Activated T-helper 1 cell treated with anti-CD3 and anti-CD28 coated beads, Interleukin-12 subunit alpha, Interleukin-12 subunit beta, Interleukin-2, Interleukin-4 antibody, amounts not matched to agents 30 ng/mL and 10 ng/mL and 1 ng/mL, durations not matched to agents 14 hours and 24 hours and 36 hours (primary cell): ENCODE data around the gene SDS. TPM values are rescaled to one million over a fixed set of nuclear protein-coding genes. Genes with fewer than 3 reads are reported as not detected.

Source experiments
- DNase-seq: peaks from one replicate; pipeline ENCODE4 v3.0.0; 2021; ENCODE audit warnings: low spot score
- H3K27ac Mint-ChIP-seq: one replicate; pipeline ENCODE4 v1.8.0; 2021; ENCODE audit warnings: mild to moderate bottlenecking, mixed read lengths
- H3K27me3 Mint-ChIP-seq: one replicate; pipeline ENCODE4 v1.8.0; 2022; ENCODE audit warnings: mild to moderate bottlenecking, moderate library complexity, mixed read lengths; ENCODE audit not compliant: insufficient read depth
- H3K36me3 Mint-ChIP-seq: one replicate; pipeline ENCODE4 v1.8.0; 2021; ENCODE audit warnings: low read depth, mixed read lengths
- H3K4me1 Mint-ChIP-seq: one replicate; pipeline ENCODE4 v1.8.0; 2021; ENCODE audit warnings: low read depth, mixed read lengths
- H3K4me3 Mint-ChIP-seq: one replicate; pipeline ENCODE4 v1.8.0; 2021; ENCODE audit warnings: mild to moderate bottlenecking, moderate library complexity, mixed read lengths
- H3K9me3 Mint-ChIP-seq: one replicate; pipeline ENCODE4 v1.8.0; 2021; ENCODE audit warnings: mixed read lengths
- intact Hi-C: fragments of 100-400 bp; cut with micrococcal nuclease; formaldehyde crosslinking; loops from one replicate; pipeline ENCODE4 v1.15.1; 2024
- total RNA-seq: library from RNA; stranded (reverse); gene quantifications from 2 replicates; pipeline ENCODE4 v1.2.3, GENCODE V29; 2022

The SDS gene
- not detected in 2 replicates for total RNA-seq

DNA sequence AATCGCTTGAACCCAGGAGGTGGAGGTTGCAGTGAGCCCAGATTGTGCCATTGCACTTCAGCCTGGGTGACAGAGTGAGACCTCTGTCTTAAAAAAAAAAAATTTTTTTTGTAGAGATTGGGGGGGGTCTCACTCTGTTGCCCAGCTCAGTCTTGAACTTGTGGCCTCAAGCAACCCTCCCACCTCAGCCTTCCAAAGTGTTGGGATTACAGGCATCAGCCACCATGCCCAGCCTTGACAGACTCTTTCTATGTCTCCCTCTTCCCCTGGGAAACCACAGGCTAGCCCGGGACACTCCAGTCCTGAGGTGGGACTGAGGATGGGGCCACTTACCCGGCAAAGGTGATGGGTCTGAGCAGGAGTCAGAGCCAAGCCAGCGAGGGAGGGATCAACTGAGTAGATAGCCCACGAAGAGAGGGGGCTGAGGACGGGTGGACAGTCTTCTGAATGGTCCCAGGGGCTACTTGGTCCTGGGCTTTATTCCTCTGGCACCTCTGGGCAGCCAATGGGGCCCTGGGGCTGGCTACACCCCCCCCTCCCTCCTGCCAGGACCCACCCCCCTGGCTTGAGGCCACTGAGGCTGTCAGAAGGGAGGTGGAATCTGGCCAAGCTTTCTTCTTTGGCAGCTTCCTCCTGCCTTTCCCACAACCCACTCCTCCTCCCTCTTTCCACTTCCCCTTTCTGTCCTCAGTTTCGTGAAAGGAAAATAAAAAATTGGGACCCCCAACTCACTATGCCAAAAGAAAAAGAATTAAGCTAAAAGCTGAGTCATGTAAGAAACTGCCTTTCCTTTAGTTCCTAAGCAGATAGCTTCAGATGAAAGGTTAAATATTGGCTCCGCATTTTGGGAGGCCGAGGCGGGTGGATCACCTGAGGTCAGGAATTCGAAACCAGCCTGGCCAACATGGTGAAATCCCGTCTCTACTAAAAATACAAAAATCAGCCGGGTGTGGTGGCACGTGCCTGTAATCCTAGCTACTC, at the start of gene SDS:
Gene SDS (minus strand): TSS at position 453 of the 981 bp plus-strand sequence. CDS start 4,179 bp downstream, outside the sequence.
- peaks cover 16% of the 10 kb centered on the region for H3K27me3 Mint-ChIP-seq
- no peaks in the 10 kb centered on the region for H3K4me1 Mint-ChIP-seq
- H3K27ac Mint-ChIP-seq, result no peak within 1 kb of the TSS
- DNase-seq, result no peak
- H3K4me3 Mint-ChIP-seq, result no peak within 1 kb of the TSS
- intact Hi-C loops, result no loop called here
- no peaks in the 10 kb centered on the region for H3K9me3 Mint-ChIP-seq
- no peaks in the 10 kb centered on the region for H3K36me3 Mint-ChIP-seq

DNA sequence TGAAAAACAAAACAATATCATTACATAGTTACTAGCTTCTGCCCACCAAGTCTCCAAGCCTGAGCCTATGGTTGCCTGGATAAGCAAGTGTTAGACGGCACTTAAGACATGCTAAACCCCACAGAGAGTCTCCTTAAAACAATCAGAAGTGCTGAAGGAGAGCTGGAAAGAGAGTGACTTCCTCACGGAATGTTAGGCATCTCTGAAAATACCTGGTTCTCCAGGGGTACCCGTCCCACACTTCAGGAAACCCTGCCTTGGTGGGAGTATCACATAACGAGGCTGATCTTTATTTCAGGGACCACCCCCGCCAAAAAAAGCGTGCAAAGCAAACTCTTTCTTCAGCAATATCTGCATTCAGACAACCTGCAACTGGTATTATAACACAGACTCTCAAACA, 49.6 kb upstream of the SDS start:
- intact Hi-C loops, result no loop called here
- no peaks in the 10 kb centered on the region for H3K36me3 Mint-ChIP-seq
- no peak overlapping the region for H3K4me3 Mint-ChIP-seq
- no peaks in the 10 kb centered on the region for H3K4me1 Mint-ChIP-seq
- no peaks in the 10 kb centered on the region for H3K9me3 Mint-ChIP-seq
- H3K27me3 Mint-ChIP-seq, result peaks cover 8% of the 10 kb centered on the region
- DNase-seq, result no peak
- H3K27ac Mint-ChIP-seq, result no peak overlapping the region

DNA sequence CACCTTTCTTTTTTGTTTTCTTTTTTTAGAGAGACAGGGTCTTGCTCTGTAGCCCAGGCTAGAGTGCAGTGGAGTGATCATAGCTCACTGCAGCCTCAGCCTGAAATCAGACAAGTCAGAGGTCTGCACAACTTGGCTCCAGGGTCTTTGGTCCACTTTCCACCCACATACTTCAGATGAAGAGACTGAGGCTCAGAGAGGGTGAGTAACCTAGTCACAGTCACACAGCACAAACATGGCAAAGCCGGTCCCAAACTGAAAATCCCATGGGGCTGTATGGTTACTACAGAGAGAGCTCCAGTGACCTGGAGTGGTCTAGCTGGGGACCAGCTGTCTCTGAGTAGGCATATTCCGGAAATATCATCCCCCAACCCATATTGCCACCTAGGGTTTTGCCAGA, 48.8 kb upstream of the SDS start:
- intact Hi-C loops, result no loop called here
- peaks cover 8% of the 10 kb centered on the region for H3K27me3 Mint-ChIP-seq
- no peak for DNase-seq
- H3K4me3 Mint-ChIP-seq, result no peak overlapping the region
- no peaks in the 10 kb centered on the region for H3K36me3 Mint-ChIP-seq
- no peaks in the 10 kb centered on the region for H3K4me1 Mint-ChIP-seq
- H3K9me3 Mint-ChIP-seq, result no peaks in the 10 kb centered on the region
- no peak overlapping the region for H3K27ac Mint-ChIP-seq

DNA sequence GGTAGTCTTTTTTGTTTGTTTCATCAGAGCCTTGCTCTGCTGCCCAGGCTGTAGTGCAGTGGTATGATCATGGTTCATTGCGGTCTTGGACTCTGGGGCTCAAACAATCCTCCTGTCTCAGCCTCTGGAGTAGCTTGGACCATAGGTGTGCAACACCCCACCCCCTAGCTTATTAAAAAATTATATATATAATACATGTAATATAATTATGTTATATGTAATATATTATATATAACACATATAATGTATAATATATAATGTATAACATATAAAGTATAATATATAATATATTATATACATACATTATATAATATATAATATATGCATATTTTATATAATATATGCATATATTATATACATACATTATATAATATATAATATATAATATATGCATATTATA, 46.2 kb upstream of the SDS start:
- peaks cover 8% of the 10 kb centered on the region for H3K27me3 Mint-ChIP-seq
- H3K4me3 Mint-ChIP-seq, result no peak overlapping the region
- no peak for DNase-seq
- no peak overlapping the region for H3K27ac Mint-ChIP-seq
- no peaks in the 10 kb centered on the region for H3K4me1 Mint-ChIP-seq
- no peaks in the 10 kb centered on the region for H3K36me3 Mint-ChIP-seq
- intact Hi-C loops, result no loop called here
- H3K9me3 Mint-ChIP-seq, result peaks cover 6% of the 10 kb centered on the region

DNA sequence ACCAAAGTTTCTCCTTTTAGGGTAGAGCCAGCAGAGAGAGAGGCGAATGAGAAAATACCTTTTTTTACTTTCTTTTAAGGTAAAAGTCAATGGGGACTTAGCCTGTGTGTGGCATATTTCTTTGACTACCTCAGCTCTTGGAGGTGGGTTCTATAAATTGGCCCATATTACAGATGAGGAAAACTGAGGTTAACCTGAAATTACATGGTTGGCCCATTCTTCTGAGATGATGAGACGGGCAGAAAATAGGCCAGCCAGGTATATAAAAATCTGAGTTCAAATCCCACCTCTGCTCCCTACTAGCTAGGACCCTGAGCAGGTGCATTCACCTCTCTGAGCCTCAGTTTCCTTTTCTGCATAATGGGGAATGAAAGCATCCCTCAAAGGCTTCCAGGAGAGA, 45.6 kb upstream of the SDS start:
- Mint-ChIP-seq H3K9me3 (peaks cover 6% of the 10 kb centered on the region), H3K36me3 (no peaks in the 10 kb centered on the region), H3K27me3 (peaks cover 8% of the 10 kb centered on the region), H3K4me3 (no peak overlapping the region), H3K27ac (no peak overlapping the region), H3K4me1 (no peaks in the 10 kb centered on the region)
- intact Hi-C loops, result no loop called here
- no peak for DNase-seq

DNA sequence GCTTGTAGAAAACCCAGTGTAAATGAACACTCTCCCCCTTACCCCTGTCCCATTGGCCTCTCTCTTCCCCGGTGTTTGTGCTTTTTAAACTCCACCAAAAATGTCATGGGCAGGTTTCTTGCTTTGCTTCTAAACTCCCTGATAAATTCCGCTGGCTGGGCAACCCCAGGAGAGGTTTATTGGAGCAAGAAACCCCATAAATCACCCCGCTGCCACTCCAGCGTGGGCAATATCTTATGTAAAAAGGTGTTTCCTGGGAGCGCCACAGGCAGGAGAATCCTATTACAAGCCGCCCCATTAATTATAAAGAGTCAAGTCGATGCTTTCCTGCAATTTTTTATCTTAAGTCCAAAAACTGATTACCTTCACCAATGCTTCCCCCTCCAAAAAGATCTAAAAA, 45.2 kb upstream of the SDS start:
- peaks cover 6% of the 10 kb centered on the region for H3K9me3 Mint-ChIP-seq
- DNase-seq, result no peak
- H3K4me3 Mint-ChIP-seq, result no peak overlapping the region
- no peaks in the 10 kb centered on the region for H3K36me3 Mint-ChIP-seq
- no peaks in the 10 kb centered on the region for H3K4me1 Mint-ChIP-seq
- no peak overlapping the region for H3K27ac Mint-ChIP-seq
- intact Hi-C loops, result no loop called here
- peaks cover 8% of the 10 kb centered on the region for H3K27me3 Mint-ChIP-seq

GRCh38 chr12:113445544-113446171, 42.0 kb upstream of the SDS start:
- H3K27ac Mint-ChIP-seq, result no peak overlapping the region
- DNase-seq, result no peak
- peaks cover 6% of the 10 kb centered on the region for H3K9me3 Mint-ChIP-seq
- no peak overlapping the region for H3K4me3 Mint-ChIP-seq
- intact Hi-C loops, result no loop called here
- no peaks in the 10 kb centered on the region for H3K36me3 Mint-ChIP-seq
- H3K4me1 Mint-ChIP-seq, result no peaks in the 10 kb centered on the region
- peaks cover 8% of the 10 kb centered on the region for H3K27me3 Mint-ChIP-seq

DNA sequence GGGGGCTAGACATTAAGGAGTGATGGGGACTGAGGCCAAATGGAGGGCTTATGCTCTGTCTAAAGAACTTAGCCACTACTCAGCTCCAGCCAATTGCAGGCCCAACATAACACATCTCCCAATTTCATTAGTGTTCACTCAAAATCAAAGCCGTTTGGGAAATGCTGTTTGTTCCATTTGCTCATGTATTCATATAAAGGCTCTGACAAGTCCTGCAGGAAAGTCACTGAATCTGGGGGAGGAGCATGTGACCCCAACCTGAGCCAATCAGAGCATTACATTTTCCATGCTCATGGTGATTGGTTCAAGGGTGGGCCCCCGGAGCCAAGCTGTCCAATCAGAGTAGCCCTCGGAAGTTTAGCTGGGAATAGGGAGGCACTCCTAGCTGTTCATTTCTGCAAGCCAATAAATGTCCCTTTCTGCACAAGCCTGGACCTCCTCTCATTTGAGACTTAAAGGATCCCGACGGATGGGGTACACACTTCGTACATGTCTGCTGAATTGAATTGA, 39.4 kb upstream of the SDS start:
- Mint-ChIP-seq H3K9me3 (peaks cover 6% of the 10 kb centered on the region), H3K27me3 (no peaks in the 10 kb centered on the region), H3K4me3 (no peak overlapping the region), H3K27ac (no peak overlapping the region), H3K4me1 (no peaks in the 10 kb centered on the region), H3K36me3 (no peaks in the 10 kb centered on the region)
- intact Hi-C loops, result no loop called here
- DNase-seq, result no peak

DNA sequence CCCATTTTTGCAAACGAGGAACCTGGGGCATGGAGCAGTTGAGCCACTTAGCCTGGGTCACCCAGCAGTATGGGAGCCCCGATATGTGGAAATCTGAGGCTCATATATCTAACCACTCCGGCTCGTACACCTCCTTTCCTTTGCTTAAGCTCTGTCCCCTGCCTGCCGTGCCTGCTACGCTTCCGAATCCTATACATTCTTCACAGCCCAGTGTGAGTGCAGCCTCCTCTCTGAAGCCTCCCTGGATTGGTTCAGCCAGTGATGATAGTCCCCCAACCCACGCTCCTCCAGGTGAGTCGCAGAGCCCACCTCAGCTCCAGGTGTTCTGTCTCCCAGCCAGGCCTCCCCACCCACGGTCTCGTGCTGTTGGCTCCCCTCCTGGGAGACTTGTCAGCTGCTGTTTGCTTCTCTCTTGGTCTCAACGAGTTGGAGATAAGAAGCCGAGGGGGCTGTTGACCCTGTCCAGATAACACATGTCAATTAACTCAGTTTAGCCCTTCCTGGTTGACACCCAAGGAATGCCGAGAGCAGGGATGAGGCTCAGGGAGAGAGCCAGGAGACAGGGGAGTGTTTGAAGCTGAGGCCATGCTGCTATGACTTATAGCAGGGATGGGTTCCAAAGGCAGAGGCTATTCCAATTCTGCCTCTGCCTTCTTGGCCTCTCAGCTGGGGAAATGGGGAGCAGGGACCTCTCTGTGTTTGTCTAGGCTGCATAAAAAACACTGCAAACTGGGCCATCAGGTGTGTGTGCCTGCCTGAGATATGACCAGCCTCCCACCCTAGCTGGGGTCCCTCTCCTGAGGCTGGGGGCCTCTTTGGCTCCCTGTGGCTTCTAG, 37.5 kb upstream of the SDS start:
- Mint-ChIP-seq H3K27ac (no peak overlapping the region), H3K27me3 (no peaks in the 10 kb centered on the region), H3K36me3 (no peaks in the 10 kb centered on the region)

DNA sequence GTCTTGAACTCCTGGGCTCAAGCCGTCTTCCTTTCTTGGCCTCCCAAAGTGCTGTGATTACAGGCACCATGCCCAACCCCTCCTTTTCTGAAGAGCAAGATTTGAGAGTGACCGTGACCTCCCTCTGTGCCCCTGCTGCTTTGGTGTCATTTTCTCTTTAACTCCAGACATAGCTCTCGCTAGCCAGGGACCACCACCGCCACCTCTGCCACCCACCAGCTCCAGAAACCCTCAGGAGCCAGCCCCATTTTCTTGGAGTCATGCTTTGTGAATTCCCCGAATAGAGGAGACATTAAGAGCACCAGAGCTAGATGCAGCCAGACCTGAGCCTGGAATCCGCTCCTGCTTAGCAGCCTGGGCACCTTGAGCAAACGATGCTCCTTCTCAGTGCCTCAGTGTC, 36.6 kb upstream of the SDS start:
- no peak for DNase-seq
- no peak overlapping the region for H3K27ac Mint-ChIP-seq
- no peak overlapping the region for H3K4me3 Mint-ChIP-seq
- H3K4me1 Mint-ChIP-seq, result no peaks in the 10 kb centered on the region
- intact Hi-C loops, result no loop called here
- no peaks in the 10 kb centered on the region for H3K36me3 Mint-ChIP-seq
- no peaks in the 10 kb centered on the region for H3K27me3 Mint-ChIP-seq
- peaks cover 4% of the 10 kb centered on the region for H3K9me3 Mint-ChIP-seq

More for the DNA sequence above, 37.5 kb upstream of the SDS start:
- peaks cover 6% of the 10 kb centered on the region for H3K9me3 Mint-ChIP-seq
- no peak overlapping the region for H3K4me3 Mint-ChIP-seq
- DNase-seq, result no peak
- intact Hi-C loops, result no loop called here
- no peaks in the 10 kb centered on the region for H3K4me1 Mint-ChIP-seq

DNA sequence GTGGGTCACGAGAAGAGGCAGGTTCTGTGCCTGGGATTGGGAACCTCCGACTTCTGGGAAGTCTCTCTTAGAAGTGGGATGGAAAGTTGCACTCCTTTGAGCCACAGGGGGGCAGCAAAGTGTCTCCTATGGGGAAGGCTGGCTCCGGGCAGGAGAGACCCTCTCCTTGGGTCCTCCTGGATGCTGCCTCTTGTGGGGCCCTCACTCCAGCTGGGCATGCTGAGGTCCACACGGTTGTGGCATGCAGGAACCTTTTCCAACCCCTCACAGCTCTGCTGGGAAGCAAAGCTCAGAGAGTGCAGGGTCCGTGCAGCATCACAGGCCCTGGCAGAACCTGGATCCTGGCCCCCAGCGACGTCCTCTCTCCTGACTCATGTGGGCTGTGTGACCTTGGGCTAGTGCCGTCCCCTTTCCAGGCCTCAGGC, 35.9 kb upstream of the SDS start:
- Mint-ChIP-seq H3K27ac (no peak overlapping the region), H3K4me3 (no peak overlapping the region), H3K36me3 (no peaks in the 10 kb centered on the region), H3K4me1 (no peaks in the 10 kb centered on the region), H3K9me3 (no peaks in the 10 kb centered on the region), H3K27me3 (no peaks in the 10 kb centered on the region)
- DNase-seq, result no peak
- intact Hi-C loops, result no loop called here

GRCh38 chr12:113439301-113439597, 35.6 kb upstream of the SDS start:
- no peak overlapping the region for H3K27ac Mint-ChIP-seq
- DNase-seq, result no peak
- H3K27me3 Mint-ChIP-seq, result no peaks in the 10 kb centered on the region
- intact Hi-C loops, result no loop called here
- H3K9me3 Mint-ChIP-seq, result no peaks in the 10 kb centered on the region
- no peaks in the 10 kb centered on the region for H3K36me3 Mint-ChIP-seq
- H3K4me3 Mint-ChIP-seq, result no peak overlapping the region
- H3K4me1 Mint-ChIP-seq, result no peaks in the 10 kb centered on the region
